ENCODE results near the gene NOP53.

- TF ChIP-seq CTCF (conservative IDR thresholded peaks at IDR 0.05; ENCODE audit: low read depth, low read length) (no peak), EZH2 (IDR thresholded peaks at IDR 0.05; ENCODE audit: borderline replicate concordance, low read depth, low read length, poor library complexity, severe bottlenecking) (no peak)
Measured at GRCh38 chr19:47754206-47755064, 9.1 kb downstream of the NOP53 start.
